HUES48 (cell line): ENCODE measurements around the gene KANK2.

Experiments
- H3K27ac ChIP-seq: one replicate; pipeline ENCODE4 v1.7.0; 2013; ENCODE audit warnings: low read depth, low read length, inconsistent platforms
- H3K27me3 ChIP-seq: 2 replicates; pipeline ENCODE4 v1.6.1; 2013; ENCODE audit warnings: mild to moderate bottlenecking, low read length; ENCODE audit not compliant: control insufficient read depth, insufficient read depth
- H3K36me3 ChIP-seq: 2 replicates; pipeline ENCODE4 v1.6.1; 2013; ENCODE audit warnings: low read length; ENCODE audit not compliant: control insufficient read depth, insufficient read depth
- H3K4me1 ChIP-seq: 2 replicates; pipeline ENCODE4 v1.6.1; 2013; ENCODE audit warnings: mild to moderate bottlenecking, low read length; ENCODE audit not compliant: control insufficient read depth, insufficient read depth
- H3K4me3 ChIP-seq: 2 replicates; pipeline ENCODE4 v1.5.1; 2013; ENCODE audit warnings: mild to moderate bottlenecking, low read depth, low read length
- H3K9ac ChIP-seq: 2 replicates; pipeline ENCODE4 v1.6.1; 2013; ENCODE audit warnings: mild to moderate bottlenecking, low read depth, low read length, moderate library complexity
- H3K9me3 ChIP-seq: 2 replicates; pipeline ENCODE4 v1.6.1; 2013; ENCODE audit warnings: low read length; ENCODE audit not compliant: control insufficient read depth, insufficient read depth

Gene KANK2

GRCh38 chr19:11203194-11204075 lies 6.1 kb upstream of the KANK2 start:
- H3K27ac ChIP-seq: no peak overlapping the region

GRCh38 chr19:11202488-11203193 lies 5.3 kb upstream of the KANK2 start:
- no peaks in the 10 kb centered on the region for H3K27me3 ChIP-seq
- no peak overlapping the region for H3K4me3 ChIP-seq
- peaks cover 24% of the 10 kb centered on the region for H3K36me3 ChIP-seq
- no peaks in the 10 kb centered on the region for H3K9me3 ChIP-seq
- no peak overlapping the region for H3K9ac ChIP-seq
- peaks cover 7% of the 10 kb centered on the region for H3K4me1 ChIP-seq
- H3K27ac ChIP-seq: no peak overlapping the region

More at GRCh38 chr19:11203194-11204075, 6.1 kb upstream of the KANK2 start:
- Histone ChIP-seq H3K9me3 (no peaks in the 10 kb centered on the region), H3K9ac (no peak overlapping the region), H3K4me1 (peaks cover 7% of the 10 kb centered on the region), H3K4me3 (no peak overlapping the region), H3K27me3 (no peaks in the 10 kb centered on the region), H3K36me3 (peaks cover 25% of the 10 kb centered on the region)

GRCh38 chr19:11201791-11202190 lies 4.4 kb upstream of the KANK2 start:
- Histone ChIP-seq H3K4me1 (peaks cover 7% of the 10 kb centered on the region), H3K4me3 (no peak overlapping the region), H3K9ac (no peak overlapping the region), H3K9me3 (no peaks in the 10 kb centered on the region), H3K27me3 (no peaks in the 10 kb centered on the region), H3K27ac (no peak overlapping the region), H3K36me3 (peaks cover 24% of the 10 kb centered on the region)

- Histone ChIP-seq H3K36me3 (peaks cover 24% of the 10 kb centered on the region), H3K4me3 (no peak overlapping the region), H3K9ac (no peak overlapping the region), H3K27me3 (no peaks in the 10 kb centered on the region), H3K4me1 (peaks cover 7% of the 10 kb centered on the region), H3K27ac (no peak overlapping the region), H3K9me3 (no peaks in the 10 kb centered on the region)
Measured at GRCh38 chr19:11200931-11201330, 3.6 kb upstream of the KANK2 start.

- Histone ChIP-seq H3K27ac (no peak overlapping the region), H3K36me3 (peaks cover 27% of the 10 kb centered on the region), H3K4me1 (peaks cover 7% of the 10 kb centered on the region), H3K9me3 (no peaks in the 10 kb centered on the region), H3K4me3 (no peak overlapping the region), H3K9ac (no peak overlapping the region), H3K27me3 (no peaks in the 10 kb centered on the region)
Measured at GRCh38 chr19:11200015-11200574, 2.8 kb upstream of the KANK2 start.

GRCh38 chr19:11199517-11199916 lies 2.2 kb upstream of the KANK2 start:
- Histone ChIP-seq H3K4me3 (no peak overlapping the region), H3K27me3 (no peaks in the 10 kb centered on the region), H3K9ac (no peak overlapping the region), H3K4me1 (peaks cover 7% of the 10 kb centered on the region), H3K36me3 (peaks cover 27% of the 10 kb centered on the region), H3K27ac (no peak overlapping the region), H3K9me3 (no peaks in the 10 kb centered on the region)

GRCh38 chr19:11198769-11199424 lies 1.6 kb upstream of the KANK2 start:
- H3K27me3 ChIP-seq: no peaks in the 10 kb centered on the region
- H3K27ac ChIP-seq: peak overlapping the region; percentile 20
- H3K4me1 ChIP-seq: peaks cover 7% of the 10 kb centered on the region
- peaks cover 33% of the 10 kb centered on the region for H3K36me3 ChIP-seq
- H3K9me3 ChIP-seq: no peaks in the 10 kb centered on the region
- no peak overlapping the region for H3K4me3 ChIP-seq
- H3K9ac ChIP-seq: no peak overlapping the region

- Histone ChIP-seq H3K9me3 (no peaks in the 10 kb centered on the region), H3K4me3 (peak overlapping the region; percentile 98), H3K36me3 (peaks cover 40% of the 10 kb centered on the region), H3K27me3 (no peaks in the 10 kb centered on the region), H3K27ac (peak overlapping the region; percentile 59), H3K9ac (no peak overlapping the region), H3K4me1 (peaks cover 4% of the 10 kb centered on the region; the same call in 1 of the 2 replicates)
Measured at GRCh38 chr19:11198175-11198534, 810 bp upstream of the KANK2 start.

- Histone ChIP-seq H3K4me3 (peak overlapping the region; percentile 98), H3K9ac (peak overlapping the region; percentile 68), H3K9me3 (no peaks in the 10 kb centered on the region), H3K36me3 (peaks cover 44% of the 10 kb centered on the region), H3K4me1 (peaks cover 4% of the 10 kb centered on the region; the same call in 1 of the 2 replicates), H3K27me3 (no peaks in the 10 kb centered on the region), H3K27ac (peak overlapping the region; percentile 47)
Measured at GRCh38 chr19:11196406-11197287, 698 bp downstream of the KANK2 start.

- H3K4me1 ChIP-seq: peaks cover 4% of the 10 kb centered on the region; the same call in 1 of the 2 replicates
- H3K27me3 ChIP-seq: no peaks in the 10 kb centered on the region
- H3K9me3 ChIP-seq: no peaks in the 10 kb centered on the region
- H3K27ac ChIP-seq: no peak overlapping the region
- H3K9ac ChIP-seq: no peak overlapping the region
- no peak overlapping the region for H3K4me3 ChIP-seq
- H3K36me3 ChIP-seq: peaks cover 43% of the 10 kb centered on the region
Measured at GRCh38 chr19:11195681-11196080, 1.7 kb downstream of the KANK2 start.
